GM12891 (cell line): ENCODE measurements around the gene MESP2.

Experiments
- POLR2A ChIP-seq: IDR thresholded peaks from 2 replicates; pipeline ENCODE4 v1.6.1; 2011; ENCODE audit warnings: low read depth, low read length, control low read depth
- POLR2AphosphoS5 ChIP-seq: IDR thresholded peaks from 2 replicates; pipeline ENCODE4 v1.6.1; 2011; ENCODE audit warnings: low read depth, low read length, control low read depth
- SPI1 ChIP-seq: IDR thresholded peaks from 2 replicates; pipeline ENCODE4 v1.6.1; 2011; ENCODE audit warnings: low read depth, low read length, control low read depth
- TAF1 ChIP-seq: IDR thresholded peaks from 2 replicates; pipeline ENCODE4 v1.6.1; 2011; ENCODE audit warnings: low read depth, low read length, control low read depth

DNA sequence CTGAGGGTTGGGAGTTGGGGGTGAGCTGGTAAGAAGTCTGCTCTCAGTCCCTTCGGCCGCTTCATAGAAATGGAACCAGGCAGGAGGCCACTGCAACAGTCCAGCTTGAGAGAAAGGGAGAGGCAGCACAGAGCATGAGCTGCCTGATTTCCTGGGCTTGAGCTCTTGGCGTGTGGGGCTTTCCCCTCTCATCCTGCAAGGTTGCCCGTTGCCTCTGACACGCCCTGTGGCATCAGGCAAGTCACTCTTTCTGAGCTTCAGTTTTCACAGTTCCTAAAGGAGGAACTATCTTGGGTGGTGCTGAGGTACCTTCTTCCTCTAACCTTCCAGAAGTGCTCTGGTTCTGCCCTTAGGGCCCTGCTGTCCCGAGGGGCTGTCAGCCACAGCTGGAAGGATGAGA, 4.9 kb downstream of the MESP2 start:
- TF ChIP-seq POLR2AphosphoS5 (no peak), POLR2A (no peak), TAF1 (no peak), SPI1 (no peak)
